GM21529 (cell line): ENCODE measurements around the gene TMEM164.
"Not testable (repeated sequence)": the region's sequence is repeated elsewhere in the genome, so short reads cannot be mapped to it uniquely, and the experiment has no call there.

Experiments
- ATAC-seq: cut with Tn5 transposase; IDR thresholded peaks from one replicate; pipeline ENCODE4 v1.9.1; 2021; ENCODE audit not compliant: unreplicated experiment

Gene TMEM164

GRCh38 chrX:110123331-110123782 lies 120.4 kb downstream of the TMEM164 start:
- no peak for ATAC-seq

- no peak for ATAC-seq
Measured at GRCh38 chrX:110125446-110126162, 122.7 kb downstream of the TMEM164 start.

- ATAC-seq = no peak
Measured at GRCh38 chrX:110131031-110131430, 128.1 kb downstream of the TMEM164 start.

- peak; percentile 51 for ATAC-seq
Measured at GRCh38 chrX:110132450-110133114, 129.7 kb downstream of the TMEM164 start.

- ATAC-seq = peak; percentile 67
Measured at GRCh38 chrX:110133735-110134370, 130.9 kb downstream of the TMEM164 start.

- no peak for ATAC-seq
Measured at GRCh38 chrX:110135618-110136017, 132.7 kb downstream of the TMEM164 start.

GRCh38 chrX:110136136-110136535 lies 133.2 kb downstream of the TMEM164 start:
- no peak for ATAC-seq

- ATAC-seq = no peak
Measured at GRCh38 chrX:110138557-110138956, 135.6 kb downstream of the TMEM164 start.

- no peak for ATAC-seq
Measured at GRCh38 chrX:110139172-110139571, 136.3 kb downstream of the TMEM164 start.

GRCh38 chrX:110142096-110142495 lies 139.2 kb downstream of the TMEM164 start:
- no peak for ATAC-seq

- ATAC-seq = no peak
Measured at GRCh38 chrX:110143454-110144210, 140.7 kb downstream of the TMEM164 start.

- no peak for ATAC-seq
Measured at GRCh38 chrX:110145311-110145710, 142.4 kb downstream of the TMEM164 start.

GRCh38 chrX:110145854-110146253 lies 142.9 kb downstream of the TMEM164 start:
- peak; percentile 63 for ATAC-seq

- ATAC-seq = peak; percentile 83
Measured at GRCh38 chrX:110146521-110146920, 143.6 kb downstream of the TMEM164 start.

GRCh38 chrX:110153244-110153643 lies 150.3 kb downstream of the TMEM164 start:
- ATAC-seq = no peak

GRCh38 chrX:110153896-110154295 lies 151.0 kb downstream of the TMEM164 start:
- ATAC-seq = no peak

GRCh38 chrX:110154328-110154727 lies 151.4 kb downstream of the TMEM164 start:
- ATAC-seq = not testable (repeated sequence)

GRCh38 chrX:110155759-110156158 lies 152.8 kb downstream of the TMEM164 start:
- no peak for ATAC-seq

- no peak for ATAC-seq
Measured at GRCh38 chrX:110156167-110156754, 153.3 kb downstream of the TMEM164 start.

GRCh38 chrX:110157444-110157843 lies 154.5 kb downstream of the TMEM164 start:
- ATAC-seq = no peak

GRCh38 chrX:110159235-110159634 lies 156.3 kb downstream of the TMEM164 start:
- no peak for ATAC-seq
